GM19328 (cell line): Measurements from ENCODE around the gene VWA5A.
"Not testable (repeated sequence)": the region's sequence is repeated elsewhere in the genome, so short reads cannot be mapped to it uniquely, and the experiment has no call there.

Experiments used
- ATAC-seq: cut with Tn5 transposase; IDR thresholded peaks from one replicate; pipeline ENCODE4 v1.9.1; 2021; ENCODE audit warnings: mild to moderate bottlenecking, moderate library complexity; ENCODE audit not compliant: unreplicated experiment

Gene VWA5A

DNA sequence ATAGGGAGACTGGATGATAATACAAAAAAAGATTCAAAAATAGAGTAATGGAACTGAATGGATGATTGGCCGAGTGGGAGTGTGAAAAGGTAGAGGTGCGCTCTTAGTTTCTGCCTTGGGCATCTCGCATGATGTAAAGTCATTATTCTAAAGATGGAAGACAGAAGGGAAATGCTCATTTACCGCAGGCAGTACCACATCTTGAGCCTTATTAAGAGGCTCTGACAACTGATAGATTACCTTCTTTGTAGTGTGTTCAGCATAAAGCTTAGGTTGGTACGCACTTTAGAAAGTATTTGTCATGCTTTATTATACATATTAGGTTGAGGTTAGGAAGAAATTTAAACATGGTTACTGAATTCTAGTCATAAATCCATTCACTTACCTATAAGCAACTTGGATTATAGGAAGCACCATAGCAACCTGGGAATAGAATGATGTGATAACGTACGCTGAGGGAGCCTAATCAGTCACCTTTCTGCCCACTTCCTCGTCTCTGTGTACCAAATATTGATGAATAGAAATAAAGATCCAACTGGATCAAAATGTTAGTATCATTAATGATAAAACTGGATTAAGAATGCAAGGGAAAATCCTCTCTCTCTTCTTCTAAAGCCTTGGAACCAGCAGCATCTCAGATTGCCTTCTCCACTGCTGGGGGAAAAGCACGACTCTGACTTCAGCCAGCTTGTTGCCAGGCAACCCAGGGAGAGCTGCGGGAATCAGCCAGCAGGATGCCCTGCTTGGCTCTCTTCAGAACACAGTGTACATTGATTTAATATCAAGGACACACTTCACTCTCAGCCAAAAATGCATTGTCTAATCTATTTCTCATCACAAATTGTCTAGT is 29.0 kb upstream of the VWA5A start:
- ATAC-seq = no peak

DNA sequence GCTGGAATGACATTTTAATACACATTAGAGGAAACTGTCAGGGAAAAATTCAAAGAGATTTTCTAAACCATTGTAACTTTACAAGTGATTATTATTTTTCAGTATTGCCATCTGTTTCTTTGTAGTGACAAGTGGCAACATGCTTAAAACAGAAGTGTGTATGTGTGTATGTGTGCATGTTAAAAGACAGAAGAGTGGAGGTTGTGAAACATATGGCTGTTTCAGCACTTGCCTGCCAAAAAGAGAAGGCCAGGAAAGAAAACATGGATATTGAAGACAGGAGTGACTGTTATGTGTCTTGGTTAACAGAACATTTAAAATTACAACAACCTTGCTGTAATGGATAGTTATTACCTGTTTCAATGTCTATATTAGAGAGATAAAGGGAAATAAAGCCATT is 24.3 kb upstream of the VWA5A start:
- no peak for ATAC-seq

DNA sequence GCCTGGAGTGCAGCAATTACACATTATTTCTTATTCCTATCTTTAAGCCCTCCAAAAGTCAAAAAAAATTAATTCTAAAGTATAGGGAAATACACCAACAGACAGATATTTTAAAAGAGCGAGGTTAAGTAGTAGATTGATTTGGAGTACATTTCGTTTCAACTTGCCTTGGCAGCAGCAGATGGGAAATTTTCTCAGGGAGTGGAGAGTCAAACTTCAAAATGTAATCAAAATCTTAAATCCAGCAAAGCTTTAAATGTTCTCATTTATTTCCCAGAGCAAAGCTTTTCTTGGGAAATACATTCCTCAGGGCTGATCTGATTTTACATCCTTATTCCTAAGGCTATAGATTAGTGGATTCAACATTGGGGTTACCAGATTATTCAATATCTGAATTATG is 21.9 kb upstream of the VWA5A start:
- ATAC-seq = no peak

DNA sequence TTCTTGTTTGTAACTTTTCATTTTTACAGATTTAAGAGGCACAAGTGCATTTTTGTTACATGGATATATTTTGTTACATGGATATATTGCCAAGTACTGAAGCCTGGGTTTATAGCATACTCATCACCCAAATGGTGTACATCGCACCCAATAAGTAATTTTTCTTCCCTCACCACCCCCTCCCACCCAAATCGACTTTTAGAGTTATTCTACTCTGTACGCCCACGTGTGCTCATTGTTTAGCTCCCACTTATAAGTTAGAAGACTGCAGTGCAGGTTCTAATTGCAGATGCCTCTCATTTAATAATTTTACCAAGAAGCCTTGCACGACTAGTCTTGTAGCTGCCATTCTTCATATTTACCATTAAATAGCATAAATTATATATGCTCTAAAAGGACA is 20.5 kb upstream of the VWA5A start:
- ATAC-seq = no peak

DNA sequence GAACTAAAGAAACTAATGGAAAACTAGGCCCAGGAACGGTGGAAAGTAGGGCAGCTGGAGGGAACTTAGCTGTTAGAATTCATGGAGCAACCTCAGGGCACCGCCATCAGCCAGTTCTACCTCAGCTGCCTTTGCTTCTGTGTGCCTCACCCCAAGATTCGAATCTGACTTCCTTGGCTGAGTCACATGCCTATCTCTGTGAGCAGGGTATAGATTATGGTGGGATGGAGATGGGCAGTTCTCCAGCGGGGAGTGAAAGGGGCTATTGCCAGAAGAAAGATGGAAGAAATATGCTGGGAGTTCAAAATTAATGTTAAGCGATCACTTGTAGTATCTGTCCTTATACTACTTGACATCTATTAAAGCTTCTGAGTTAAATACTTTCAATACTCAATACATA is 18.9 kb upstream of the VWA5A start:
- ATAC-seq = no peak

DNA sequence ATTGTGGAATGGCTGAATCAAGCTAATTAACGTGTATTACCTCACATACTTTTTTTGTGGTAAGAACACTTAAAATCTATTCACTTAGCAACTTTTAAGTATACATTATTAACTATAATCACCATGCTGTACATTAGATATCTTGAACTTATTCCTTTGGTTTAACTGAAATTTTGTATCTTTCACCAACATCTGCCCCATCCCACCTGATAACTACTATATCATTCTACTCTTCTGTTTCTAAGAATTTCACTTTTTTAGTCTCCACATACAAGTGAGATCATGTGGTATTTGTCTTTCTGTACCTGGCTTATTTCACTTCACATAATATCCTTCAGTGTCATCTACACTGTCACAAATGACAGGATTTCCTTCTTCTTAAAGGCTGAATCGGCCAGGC is 17.1 kb upstream of the VWA5A start:
- ATAC-seq = no peak

DNA sequence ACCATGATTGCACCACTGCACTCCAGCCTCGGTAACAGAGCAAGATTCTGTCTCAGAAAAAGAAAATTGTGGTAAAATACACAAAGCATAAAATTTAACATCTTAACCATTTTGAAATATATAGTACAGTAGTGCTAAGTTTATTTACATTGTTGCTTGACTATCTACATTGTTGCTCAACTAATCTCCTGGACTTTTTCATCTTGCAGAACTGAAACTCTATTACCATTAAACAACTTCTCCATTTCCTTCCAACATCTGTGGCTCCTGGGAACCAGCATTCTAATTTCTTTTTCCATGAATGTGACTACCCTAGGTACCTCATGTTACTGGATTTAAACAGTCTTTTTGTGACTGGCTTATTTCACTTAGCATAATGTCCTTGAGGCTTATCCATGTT is 13.5 kb upstream of the VWA5A start:
- ATAC-seq = no peak

DNA sequence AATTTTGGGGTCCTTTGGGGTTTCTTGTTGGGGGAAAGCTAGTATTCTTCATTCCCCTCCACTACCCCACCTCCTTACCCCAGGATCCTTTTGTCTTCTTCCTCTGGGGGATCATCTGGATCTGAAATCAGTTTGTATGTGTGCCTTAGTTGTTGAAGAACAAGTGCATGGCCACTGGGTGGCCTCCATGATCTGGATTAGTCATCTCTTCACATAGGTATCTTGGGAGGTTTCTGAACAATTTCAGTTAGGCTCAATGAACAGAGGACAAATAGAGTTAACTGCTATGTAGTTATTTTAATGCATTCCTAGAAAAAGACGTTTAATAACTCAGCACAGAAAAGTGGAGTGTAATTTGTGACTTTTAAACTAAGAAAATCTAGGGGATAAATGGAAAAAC is 7.1 kb upstream of the VWA5A start:
- ATAC-seq = no peak

DNA sequence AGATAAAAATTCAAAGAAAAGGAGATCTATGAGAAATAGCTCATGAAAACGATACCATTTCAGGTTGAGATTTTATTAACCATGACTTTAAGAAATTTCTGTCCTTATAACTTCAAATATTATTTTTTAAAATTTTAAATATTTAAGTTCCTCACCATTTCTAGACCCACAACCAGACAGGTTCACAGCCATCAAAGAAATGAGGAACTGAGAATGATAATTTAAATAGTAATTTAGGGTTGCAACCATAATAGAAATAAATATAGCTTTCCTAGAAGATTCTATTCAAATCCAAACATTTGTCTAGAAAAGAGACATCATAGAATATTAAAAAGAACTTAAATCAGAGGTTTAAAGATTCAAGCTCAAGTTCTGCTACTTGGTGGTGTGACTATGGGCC is 5.9 kb upstream of the VWA5A start:
- no peak for ATAC-seq

DNA sequence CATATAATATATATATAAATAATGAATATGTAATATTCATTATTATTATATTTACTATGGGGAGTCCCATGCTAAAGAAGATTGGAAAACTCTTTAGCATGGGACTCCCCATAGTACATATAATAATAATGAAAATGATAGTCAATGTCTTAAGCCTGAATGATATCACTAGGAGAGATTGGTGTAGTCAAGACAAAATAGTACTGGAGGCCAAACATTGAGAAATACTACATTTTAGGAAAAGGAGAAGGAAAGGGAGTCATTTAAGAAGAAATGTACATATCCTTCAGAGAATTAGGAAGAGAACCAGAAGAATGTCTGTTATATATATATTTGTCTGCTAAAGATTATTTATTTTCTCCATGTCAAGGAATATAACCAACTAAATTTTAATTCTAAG is 5.0 kb upstream of the VWA5A start:
- ATAC-seq = no peak

DNA sequence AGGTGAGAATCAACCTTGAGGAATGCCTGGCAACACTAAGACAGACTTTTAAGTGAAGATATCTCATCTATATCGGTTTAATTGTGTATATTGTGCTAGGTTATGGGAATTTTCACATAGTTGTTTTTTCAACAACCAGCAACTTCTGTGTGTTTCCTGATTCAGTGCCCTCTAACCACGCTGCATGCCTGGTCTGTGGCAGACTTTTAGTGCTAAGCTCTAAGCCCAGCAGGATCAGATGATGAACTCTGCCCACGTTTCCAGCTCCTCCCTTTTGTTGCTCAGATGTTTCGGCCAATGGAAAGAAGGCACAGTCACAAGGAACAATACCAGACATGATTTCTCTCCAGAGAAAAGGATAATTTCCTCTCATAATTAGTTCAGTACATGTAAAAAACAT is 1.4 kb upstream of the VWA5A start:
- ATAC-seq = no peak

DNA sequence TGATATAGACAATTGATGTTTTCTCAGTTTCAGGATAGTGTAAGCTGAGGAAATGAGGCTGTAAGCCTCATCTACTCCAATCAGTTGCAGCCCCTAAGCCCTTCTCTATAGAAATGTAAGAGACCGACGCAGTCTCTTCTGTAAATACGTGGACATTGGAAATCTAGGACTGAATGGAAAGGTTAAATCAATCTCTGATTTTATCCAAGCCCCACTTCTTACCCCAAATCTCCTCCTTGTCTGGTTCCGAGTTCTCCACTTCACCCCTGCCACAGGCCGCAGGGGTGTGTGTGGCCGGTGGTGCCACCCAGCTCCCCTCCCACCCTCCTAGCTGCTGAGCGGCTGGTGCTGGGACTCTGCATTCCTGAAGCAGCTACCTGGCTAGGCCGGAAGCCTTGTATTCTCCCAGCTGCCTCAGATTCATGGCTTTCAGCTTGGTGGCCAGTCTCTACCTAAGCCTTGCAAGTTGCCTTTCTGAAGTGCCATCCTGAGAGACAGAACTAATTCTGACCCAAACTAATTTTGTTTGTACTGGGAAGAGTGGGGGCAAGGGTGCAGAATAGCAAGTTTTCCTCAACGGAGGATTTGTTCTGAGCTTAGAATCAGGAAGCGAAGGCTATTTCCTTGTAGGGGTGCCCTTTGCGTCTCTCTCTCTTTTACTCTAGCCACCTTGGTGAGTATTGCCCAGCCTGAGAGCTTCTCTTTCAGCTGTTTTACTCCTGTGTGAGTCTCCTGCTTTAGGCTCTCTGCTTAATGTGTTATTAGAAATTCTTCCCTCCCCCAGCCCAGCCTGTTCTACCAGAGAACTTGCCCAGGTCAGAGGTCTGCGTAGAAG is 749 bp downstream of the VWA5A start:
- peak; percentile 27 for ATAC-seq

DNA sequence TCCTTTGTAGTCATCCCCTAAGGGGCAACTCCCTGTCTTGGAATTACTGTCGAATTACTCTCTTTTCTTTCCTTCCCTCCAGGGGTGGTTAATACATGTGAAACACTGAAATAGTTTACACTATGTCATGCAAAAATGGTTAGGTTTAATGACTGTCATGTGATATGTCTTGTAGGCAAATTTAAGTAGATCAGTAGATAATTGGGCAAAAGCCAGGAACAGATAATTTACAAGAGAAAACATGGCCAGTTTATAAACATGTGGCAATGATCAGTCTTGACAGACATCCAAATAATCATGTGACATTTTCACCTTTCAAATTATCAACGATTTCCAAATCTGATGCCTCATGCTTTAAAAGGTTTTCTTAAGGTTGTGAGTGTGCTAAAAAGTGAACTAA is 3.9 kb downstream of the VWA5A start:
- ATAC-seq = no peak

DNA sequence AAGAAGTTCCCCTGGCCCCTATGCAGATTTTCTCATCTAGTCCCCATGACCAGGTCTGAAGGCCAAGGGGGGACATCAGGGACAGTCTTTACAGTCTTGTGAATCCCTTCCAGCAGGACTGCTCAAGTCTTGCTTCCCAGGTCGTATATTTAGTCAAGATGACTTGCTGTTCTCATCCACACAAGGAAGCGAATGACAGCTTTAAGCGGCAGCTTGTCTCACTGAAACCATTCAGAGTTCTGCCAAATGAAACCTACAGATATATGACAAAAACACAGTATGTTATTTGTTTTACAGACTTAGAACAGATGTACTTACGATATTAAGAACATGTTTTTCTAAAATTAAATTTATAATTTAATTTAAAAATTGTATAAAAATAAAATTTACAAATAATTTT is 5.6 kb downstream of the VWA5A start:
- no peak for ATAC-seq

DNA sequence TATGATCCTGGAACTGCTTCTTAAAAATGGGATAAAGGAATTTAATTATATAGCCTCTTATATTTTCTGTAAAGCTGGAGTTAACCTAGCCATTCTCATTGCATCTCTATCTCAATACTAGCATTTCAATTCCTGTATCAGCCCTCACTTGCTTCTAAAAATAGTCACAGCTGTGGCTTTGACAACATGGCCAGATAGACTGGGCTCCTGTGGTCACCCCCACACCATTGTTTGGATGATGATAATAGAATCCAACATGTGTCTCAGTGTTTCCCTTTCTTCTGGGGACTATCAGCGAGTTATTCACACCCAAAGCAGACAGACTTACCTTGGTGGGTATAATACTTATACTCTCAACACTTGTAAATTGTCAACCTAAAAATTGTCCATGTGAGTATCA is 6.9 kb downstream of the VWA5A start:
- no peak for ATAC-seq

DNA sequence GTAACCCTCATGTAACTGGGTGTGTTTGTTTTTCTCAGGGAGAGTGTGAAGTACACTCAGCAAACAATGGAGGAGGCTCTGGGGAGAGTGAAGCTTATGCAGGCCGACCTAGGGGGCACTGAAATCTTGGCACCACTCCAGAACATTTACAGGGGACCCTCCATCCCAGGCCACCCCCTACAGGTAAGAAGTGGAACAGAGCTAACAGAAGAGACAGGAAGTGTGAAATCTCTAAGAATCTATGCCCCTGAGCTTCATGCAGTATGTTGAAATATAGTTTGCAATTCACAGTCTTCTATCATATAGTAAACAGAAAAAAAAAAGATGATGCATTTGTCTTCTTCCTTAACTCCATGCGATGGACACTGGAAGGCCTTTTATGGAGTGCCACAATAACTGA is 8.4 kb downstream of the VWA5A start:
- ATAC-seq = no peak

DNA sequence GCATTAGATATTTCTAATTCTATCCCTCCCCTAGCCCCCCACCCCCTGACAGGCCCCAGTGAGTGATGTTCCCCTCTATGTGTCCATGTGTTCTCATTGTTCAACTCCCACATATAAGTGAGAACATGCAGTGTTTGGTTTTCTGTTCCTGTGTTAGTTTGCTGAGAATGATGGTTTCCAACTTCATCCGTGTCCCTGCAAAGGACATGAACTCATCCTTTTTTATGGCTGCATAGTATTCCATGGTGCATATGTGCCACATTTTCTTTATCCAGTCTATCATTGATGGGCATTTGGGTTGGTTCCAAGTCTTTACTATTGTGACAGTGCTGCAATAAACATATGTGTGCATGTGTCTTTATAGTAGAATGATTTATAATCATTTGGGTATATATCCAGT is 11.9 kb downstream of the VWA5A start:
- ATAC-seq = not testable (repeated sequence)

DNA sequence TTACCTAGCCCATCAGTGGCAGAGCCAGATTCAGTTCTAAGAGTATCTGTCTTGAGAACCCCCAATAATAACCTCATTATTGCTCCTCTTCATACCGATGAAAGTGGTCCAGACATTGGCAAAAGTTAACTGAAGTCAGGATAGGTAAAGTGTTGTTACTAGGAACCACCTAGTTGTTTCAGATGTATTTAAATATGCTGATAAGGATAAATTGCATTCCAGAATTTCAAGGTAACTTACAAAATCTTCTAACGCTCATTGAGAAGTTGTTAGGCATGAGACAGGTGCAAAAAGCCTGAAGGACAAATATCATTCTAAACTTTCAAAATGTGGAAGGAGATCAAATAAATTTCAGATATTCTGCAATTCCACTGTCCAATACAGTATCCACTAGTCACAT is 27.8 kb downstream of the VWA5A start:
- no peak for ATAC-seq

DNA sequence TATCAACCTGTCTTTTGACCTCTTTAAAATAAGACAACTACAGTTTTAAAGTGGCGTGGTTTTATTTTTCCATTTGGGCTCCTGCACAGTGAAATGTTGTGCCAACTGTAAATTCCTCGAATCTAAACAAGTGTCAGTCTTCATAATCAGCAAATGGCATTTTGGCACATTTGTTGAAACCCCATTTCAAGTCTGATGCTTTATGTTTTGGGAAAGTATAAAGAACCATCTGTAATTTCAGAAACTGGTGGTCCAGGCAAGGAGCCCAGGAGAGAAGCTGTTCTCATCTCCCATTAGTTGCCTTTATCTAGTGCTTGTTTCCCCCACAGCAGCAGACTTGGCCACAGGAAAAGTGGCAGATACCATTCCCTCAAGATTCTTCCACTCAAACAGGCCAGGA is 32.7 kb downstream of the VWA5A start:
- no peak for ATAC-seq

DNA sequence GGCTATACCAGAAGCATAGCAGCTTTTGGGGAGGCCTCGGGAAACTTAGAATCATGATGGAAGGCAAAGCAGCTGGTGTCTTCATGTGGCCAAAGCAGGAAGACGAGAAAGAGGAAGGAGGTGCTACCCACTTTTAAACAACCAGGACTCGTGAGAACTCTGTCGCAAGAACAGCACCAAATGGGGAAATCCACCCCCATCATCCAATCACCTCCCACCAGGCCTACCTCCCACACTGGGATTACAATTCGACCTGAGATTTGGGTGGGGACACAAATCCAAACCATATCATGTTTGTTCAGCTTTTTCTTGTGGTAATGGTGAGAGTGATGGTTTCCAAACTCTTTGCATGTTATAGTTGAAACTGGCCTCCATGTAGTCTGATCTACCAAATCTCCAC is 35.4 kb downstream of the VWA5A start:
- ATAC-seq = no peak

DNA sequence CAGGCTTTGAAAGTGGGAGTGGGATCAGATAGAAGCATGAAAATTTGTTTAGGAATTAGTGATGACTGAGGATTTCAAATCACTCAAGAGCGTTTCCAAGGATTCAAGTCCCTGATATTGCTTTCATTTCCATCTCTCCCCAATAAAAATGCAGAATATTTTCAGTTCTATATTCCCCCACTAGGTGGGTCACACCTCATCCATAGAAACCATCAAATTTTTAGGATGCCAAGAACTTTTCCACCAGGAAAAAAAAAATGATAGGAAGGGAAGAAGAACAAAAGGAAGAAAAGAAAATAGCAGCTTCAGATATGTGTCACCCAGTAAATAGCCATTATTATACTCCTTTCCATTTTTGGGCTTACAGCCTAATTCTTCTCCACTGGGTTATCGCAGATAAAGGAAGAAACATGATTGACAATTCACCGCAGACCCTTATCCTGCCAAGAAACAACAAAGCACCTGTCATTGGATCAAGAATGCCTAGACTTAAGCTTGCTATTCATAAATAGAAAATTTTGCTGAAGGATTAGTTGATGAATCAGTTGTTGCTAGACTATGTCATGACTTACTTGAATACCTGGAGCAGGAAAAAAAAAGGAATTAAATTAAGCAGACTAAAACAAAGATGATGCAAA is 37.6 kb downstream of the VWA5A start:
- no peak for ATAC-seq

DNA sequence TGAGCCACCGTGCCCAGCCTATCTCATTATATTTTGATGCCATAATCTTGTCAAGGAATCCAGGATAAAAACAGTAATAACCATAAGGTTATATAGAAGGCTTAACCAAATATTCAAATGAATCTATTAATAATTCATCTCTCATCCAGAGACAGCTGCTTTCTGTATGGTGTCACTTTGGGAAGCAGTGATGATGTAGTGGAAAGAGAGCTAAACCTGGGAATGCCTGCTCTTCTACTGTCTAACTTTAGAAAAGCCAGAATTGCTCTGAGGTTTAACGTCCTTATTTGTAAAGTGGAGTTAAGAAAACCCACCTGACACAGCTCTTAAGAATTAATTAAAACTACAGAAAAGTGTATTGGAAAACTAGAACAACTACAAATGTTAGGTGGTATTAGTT is 38.6 kb downstream of the VWA5A start:
- ATAC-seq = no peak
